ENCODE results near the gene AKR1C3. TPM values are rescaled to one million over a fixed set of nuclear protein-coding genes. Genes with fewer than 3 reads are reported as not detected.

AKR1C3 gene
- total and polyA plus RNA-seq, 2 of the 4 experiments (the other 2 are of a cell fraction), result 0.18 to 0.51 TPM

DNA sequence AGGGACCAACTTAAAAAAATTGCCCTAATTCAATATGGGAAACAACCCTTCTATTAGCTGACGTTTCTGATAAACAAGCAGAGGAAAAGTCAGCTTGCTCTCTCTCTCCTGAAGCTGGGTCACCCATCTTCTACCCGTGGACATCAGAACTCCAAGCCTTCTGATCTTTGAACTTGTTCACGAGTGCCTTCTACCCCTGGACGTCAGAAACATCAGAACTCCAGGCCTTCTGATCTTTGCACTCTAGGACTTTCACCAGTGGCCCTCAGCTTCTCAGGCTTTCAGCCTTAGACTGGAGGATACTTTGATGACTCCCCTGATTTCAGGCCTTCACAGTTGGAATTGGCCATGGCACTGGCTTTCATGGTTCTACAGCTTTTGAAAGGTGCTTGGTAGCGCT is 48.9 kb downstream of the AKR1C3 start:
- no peak for DNase-seq
- no peak for ATAC-seq (ENCODE audit: low read depth)
- no peaks in the 10 kb centered on the region; the same call in 1 of the 2 replicates for H3K9me3 ChIP-seq (ENCODE audit: control insufficient read depth, insufficient read depth, low read length)
- H2BK5ac ChIP-seq (ENCODE audit: low read depth, low read length, poor library complexity, severe bottlenecking), result no peak overlapping the region
- H3K56ac ChIP-seq (ENCODE audit: extremely low read depth, insufficient read depth, low read length), result no peak overlapping the region
- ChIA-PET CTCF (no interaction called here), POLR2A (ENCODE audit: unreplicated experiment) (no interaction called here)
- no peak overlapping the region for H2BK20ac ChIP-seq (ENCODE audit: low read depth, low read length)
- H3K27ac ChIP-seq (ENCODE audit: insufficient read depth, low read length), result no peak overlapping the region
- no peak overlapping the region for H2AFZ ChIP-seq (replicated peaks; ENCODE audit: low read length, poor library complexity)
- dilution Hi-C loops (cut with HindIII; ENCODE audit: low sequenced_read_pairs, unreplicated experiment), result no loop called here
- in situ Hi-C loops (cut with MboI; ENCODE audit: low sequenced_read_pairs), result no loop called here
- H3K23ac ChIP-seq (ENCODE audit: low read depth, low read length), result no peak overlapping the region
- intact Hi-C loops (cut with micrococcal nuclease), result loop anchor here (10.0 kb wide), 1 partner anchor 52 kb away; the partner anchor contains the start of gene AKR1C4
- no peak overlapping the region for H3K9ac ChIP-seq (ENCODE audit: low read depth, low read length)
- no peak overlapping the region for H4K91ac ChIP-seq (ENCODE audit: insufficient read depth, low read depth, low read length)
- no peak overlapping the region for H3K18ac ChIP-seq (ENCODE audit: low read depth, low read length)
- no peak overlapping the region for H3K4me3 ChIP-seq (ENCODE audit: insufficient read depth, low read depth, low read length)
- H2BK15ac ChIP-seq (ENCODE audit: low read depth, low read length), result no peak overlapping the region
- no peaks in the 10 kb centered on the region for H3K79me1 ChIP-seq (ENCODE audit: low read depth in 1 of 2, low read length in 2 of 2)
- H4K20me1 ChIP-seq (ENCODE audit: insufficient read depth, low read length), result no peaks in the 10 kb centered on the region
- TF ChIP-seq POLR2A (IDR thresholded peaks at IDR 0.05; ENCODE audit: low read depth, low read length), result no peak
- TF ChIP-seq NFE2L2 (IDR thresholded peaks at IDR 0.05; ENCODE audit: low read depth, low read length), result no peak
- TF ChIP-seq, protein P1, sequence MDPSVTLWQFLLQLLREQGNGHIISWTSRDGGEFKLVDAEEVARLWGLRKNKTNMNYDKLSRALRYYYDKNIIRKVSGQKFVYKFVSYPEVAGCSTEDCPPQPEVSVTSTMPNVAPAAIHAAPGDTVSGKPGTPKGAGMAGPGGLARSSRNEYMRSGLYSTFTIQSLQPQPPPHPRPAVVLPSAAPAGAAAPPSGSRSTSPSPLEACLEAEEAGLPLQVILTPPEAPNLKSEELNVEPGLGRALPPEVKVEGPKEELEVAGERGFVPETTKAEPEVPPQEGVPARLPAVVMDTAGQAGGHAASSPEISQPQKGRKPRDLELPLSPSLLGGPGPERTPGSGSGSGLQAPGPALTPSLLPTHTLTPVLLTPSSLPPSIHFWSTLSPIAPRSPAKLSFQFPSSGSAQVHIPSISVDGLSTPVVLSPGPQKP (IDR thresholded peaks at IDR 0.05; ENCODE audit: borderline replicate concordance, low read depth, low read length), result no peak
- no peak for TF ChIP-seq RFX5 (IDR thresholded peaks at IDR 0.05; ENCODE audit: low read depth, low read length)
- TF ChIP-seq RAD21 (IDR thresholded peaks at IDR 0.05; ENCODE audit: low read length), result no peak
- no peak for TF ChIP-seq SMC3 (IDR thresholded peaks at IDR 0.05; ENCODE audit: low read depth, low read length)
- no peak for TF ChIP-seq RCOR1 (IDR thresholded peaks at IDR 0.05; ENCODE audit: insufficient replicate concordance, low read length)
- TF ChIP-seq CHD1 (IDR thresholded peaks at IDR 0.05; ENCODE audit: low read depth, low read length), result no peak
- TF ChIP-seq, protein P2, sequence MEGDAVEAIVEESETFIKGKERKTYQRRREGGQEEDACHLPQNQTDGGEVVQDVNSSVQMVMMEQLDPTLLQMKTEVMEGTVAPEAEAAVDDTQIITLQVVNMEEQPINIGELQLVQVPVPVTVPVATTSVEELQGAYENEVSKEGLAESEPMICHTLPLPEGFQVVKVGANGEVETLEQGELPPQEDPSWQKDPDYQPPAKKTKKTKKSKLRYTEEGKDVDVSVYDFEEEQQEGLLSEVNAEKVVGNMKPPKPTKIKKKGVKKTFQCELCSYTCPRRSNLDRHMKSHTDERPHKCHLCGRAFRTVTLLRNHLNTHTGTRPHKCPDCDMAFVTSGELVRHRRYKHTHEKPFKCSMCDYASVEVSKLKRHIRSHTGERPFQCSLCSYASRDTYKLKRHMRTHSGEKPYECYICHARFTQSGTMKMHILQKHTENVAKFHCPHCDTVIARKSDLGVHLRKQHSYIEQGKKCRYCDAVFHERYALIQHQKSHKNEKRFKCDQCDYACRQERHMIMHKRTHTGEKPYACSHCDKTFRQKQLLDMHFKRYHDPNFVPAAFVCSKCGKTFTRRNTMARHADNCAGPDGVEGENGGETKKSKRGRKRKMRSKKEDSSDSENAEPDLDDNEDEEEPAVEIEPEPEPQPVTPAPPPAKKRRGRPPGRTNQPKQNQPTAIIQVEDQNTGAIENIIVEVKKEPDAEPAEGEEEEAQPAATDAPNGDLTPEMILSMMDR (conservative IDR thresholded peaks at IDR 0.05; ENCODE audit: low read depth, low read length), result no peak
- TF ChIP-seq, protein P3, sequence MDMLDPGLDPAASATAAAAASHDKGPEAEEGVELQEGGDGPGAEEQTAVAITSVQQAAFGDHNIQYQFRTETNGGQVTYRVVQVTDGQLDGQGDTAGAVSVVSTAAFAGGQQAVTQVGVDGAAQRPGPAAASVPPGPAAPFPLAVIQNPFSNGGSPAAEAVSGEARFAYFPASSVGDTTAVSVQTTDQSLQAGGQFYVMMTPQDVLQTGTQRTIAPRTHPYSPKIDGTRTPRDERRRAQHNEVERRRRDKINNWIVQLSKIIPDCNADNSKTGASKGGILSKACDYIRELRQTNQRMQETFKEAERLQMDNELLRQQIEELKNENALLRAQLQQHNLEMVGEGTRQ (IDR thresholded peaks at IDR 0.05; ENCODE audit: low read depth, low read length), result no peak
- TF ChIP-seq MAFK (IDR thresholded peaks at IDR 0.05; ENCODE audit: low read depth, low read length), result no peak
- no peak for TF ChIP-seq CEBPB (IDR thresholded peaks at IDR 0.05; ENCODE audit: low read depth, low read length)
- no peak for TF ChIP-seq FOS (IDR thresholded peaks at IDR 0.05; ENCODE audit: low read depth, low read length)
- no peak overlapping the region for H3K14ac ChIP-seq (replicated peaks; ENCODE audit: low read depth, low read length)
- BruUV-seq (replicated peaks), result no TSS peak
- no peak overlapping the region for H3K4ac ChIP-seq (ENCODE audit: low read depth, low read length)
- H2BK120ac ChIP-seq (ENCODE audit: low read depth, low read length), result no peak overlapping the region
- no peaks in the 10 kb centered on the region for H3K9me1 ChIP-seq (ENCODE audit: insufficient read depth, low read length)
- no peaks in the 10 kb centered on the region for H3K27me3 ChIP-seq (ENCODE audit: control insufficient read depth, insufficient read depth, low read length)
- H2AK5ac ChIP-seq (ENCODE audit: low read depth, low read length), result no peak overlapping the region
- no peak overlapping the region for H4K5ac ChIP-seq (ENCODE audit: low read depth, low read length)
- no peak overlapping the region for H2AK9ac ChIP-seq (replicated peaks; ENCODE audit: low read depth, low read length, poor library complexity)
- 11% methylated on average over 4 of the region's 5 CpGs; no CpG with 5 or more reads in 1 of the 2 experiments for WGBS, 2 experiments (ENCODE audit: extremely low coverage in 2 of 2, insufficient read length in 1 of 2)
- no peaks in the 10 kb centered on the region for H3K36me3 ChIP-seq (ENCODE audit: control insufficient read depth, insufficient read depth, low read length)
- H3K4me1 ChIP-seq (ENCODE audit: control insufficient read depth, insufficient read depth, low read length), result no peaks in the 10 kb centered on the region
- H4K8ac ChIP-seq (ENCODE audit: low read depth in 2 of 2, low read length in 2 of 2), result no peak overlapping the region
- no peak overlapping the region for H3K4me2 ChIP-seq (ENCODE audit: low read depth, low read length)
